Liver (tissue), 6 donors: ENCODE results near the gene RNF133. TPM values are rescaled to one million over a fixed set of nuclear protein-coding genes. Genes with fewer than 3 reads are reported as not detected.

ENCODE experiments used
- EGR1 ChIP-seq, 2 donors: IDR thresholded peaks; 2 replicates each; pipeline ENCODE4 v1.6.1; 2016 to 2018; ENCODE audit warnings: antibody characterized with exemption in 2 of 2, low read depth in 2 of 2
- GABPA ChIP-seq, 2 donors: IDR thresholded peaks in 1 of 2; conservative IDR thresholded peaks in 1 of 2; 2 replicates each; pipeline ENCODE4 v1.6.1; 2016; ENCODE audit warnings: antibody characterized with exemption in 2 of 2, mild to moderate bottlenecking in 1 of 2, moderate library complexity in 1 of 2
- RAD21 ChIP-seq, 2 donors: IDR thresholded peaks; 2 replicates each; pipeline ENCODE4 v1.6.1; 2016; ENCODE audit warnings: antibody characterized with exemption in 2 of 2, mild to moderate bottlenecking in 2 of 2
- YY1 ChIP-seq: IDR thresholded peaks from 2 replicates; pipeline ENCODE4 v1.6.1; 2016; ENCODE audit warnings: antibody characterized with exemption, mild to moderate bottlenecking
- polyA plus RNA-seq, 2 donors: library from polyadenylated mRNA; stranded (reverse) in 1 of 2; unstranded in 1 of 2; fragments of 200-250 nt in 1 of 2; fragments of >200 nt in 1 of 2; fragmentation: Nextera tagmentation in 1 of 2; extraction: Ambion mirVana in 1 of 2; gene quantifications; one replicate each; pipeline versions ENCODE4 v1.2.1 to v1.2.3, GENCODE V29; 2013 to 2015
- small RNA-seq: library from RNA; depleted of rRNA; stranded (forward); fragments of <200 nt; gene quantifications from one replicate; pipeline ENCODE3, GENCODE V24; 2014
- total RNA-seq, 2 donors: library from RNA; depleted of rRNA; stranded (reverse); fragments of >200 nt; gene quantifications; one replicate each; pipeline ENCODE4 v1.2.3, GENCODE V29; 2014
- TF ChIP-seq, protein P1 (sequence below): IDR thresholded peaks from 2 replicates; pipeline ENCODE4 v1.6.1; 2016; ENCODE audit warnings: antibody characterized with exemption
- TF ChIP-seq, protein P2 (sequence below): IDR thresholded peaks from 2 replicates; pipeline ENCODE4 v1.6.1; 2016; ENCODE audit warnings: antibody characterized with exemption
- donor health status: healthy.
- donor health status: healthy.
- donor health status: healthy.

RNF133 gene
- total and polyA plus RNA-seq, 4 donors = 0.14 to 2.8 TPM; not detected in 2

DNA sequence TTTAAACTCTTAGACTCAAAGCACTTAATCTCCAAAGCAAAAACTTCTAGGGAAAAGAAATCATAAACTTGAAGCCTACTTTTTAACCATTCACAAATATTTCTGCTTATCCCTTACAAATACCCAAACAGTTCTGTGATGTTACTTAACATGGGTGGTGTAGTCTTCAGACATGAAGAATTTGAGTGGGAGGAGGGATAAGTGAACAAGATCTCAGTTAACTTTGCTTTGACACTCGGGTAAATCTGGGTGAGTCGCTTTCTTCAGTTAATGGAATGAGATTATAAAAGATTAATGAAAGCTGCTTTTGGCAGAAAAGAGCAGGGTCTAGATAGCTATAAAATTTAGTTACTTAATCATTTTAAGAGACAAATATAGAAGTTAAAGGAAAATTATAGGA is 47.5 kb downstream of the RNF133 start (continued):
- TF ChIP-seq, protein P1, sequence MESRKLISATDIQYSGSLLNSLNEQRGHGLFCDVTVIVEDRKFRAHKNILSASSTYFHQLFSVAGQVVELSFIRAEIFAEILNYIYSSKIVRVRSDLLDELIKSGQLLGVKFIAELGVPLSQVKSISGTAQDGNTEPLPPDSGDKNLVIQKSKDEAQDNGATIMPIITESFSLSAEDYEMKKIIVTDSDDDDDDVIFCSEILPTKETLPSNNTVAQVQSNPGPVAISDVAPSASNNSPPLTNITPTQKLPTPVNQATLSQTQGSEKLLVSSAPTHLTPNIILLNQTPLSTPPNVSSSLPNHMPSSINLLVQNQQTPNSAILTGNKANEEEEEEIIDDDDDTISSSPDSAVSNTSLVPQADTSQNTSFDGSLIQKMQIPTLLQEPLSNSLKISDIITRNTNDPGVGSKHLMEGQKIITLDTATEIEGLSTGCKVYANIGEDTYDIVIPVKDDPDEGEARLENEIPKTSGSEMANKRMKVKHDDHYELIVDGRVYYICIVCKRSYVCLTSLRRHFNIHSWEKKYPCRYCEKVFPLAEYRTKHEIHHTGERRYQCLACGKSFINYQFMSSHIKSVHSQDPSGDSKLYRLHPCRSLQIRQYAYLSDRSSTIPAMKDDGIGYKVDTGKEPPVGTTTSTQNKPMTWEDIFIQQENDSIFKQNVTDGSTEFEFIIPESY = no peak
- TF ChIP-seq EGR1 (IDR thresholded peaks at IDR 0.05; ENCODE audit: low read depth in 2 of 2) (no peak), YY1 (no peak), RAD21 (IDR thresholded peaks at IDR 0.05) (no peak), GABPA (IDR thresholded peaks at IDR 0.05 in 1 of 2, conservative IDR thresholded peaks at IDR 0.05 in 1 of 2) (no peak)
- TF ChIP-seq, protein P2, sequence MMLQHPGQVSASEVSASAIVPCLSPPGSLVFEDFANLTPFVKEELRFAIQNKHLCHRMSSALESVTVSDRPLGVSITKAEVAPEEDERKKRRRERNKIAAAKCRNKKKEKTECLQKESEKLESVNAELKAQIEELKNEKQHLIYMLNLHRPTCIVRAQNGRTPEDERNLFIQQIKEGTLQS = no peak

Small RNAs within 50 kb of the gene (small RNA-seq; reads per million reads assigned to genes)
- not detected for gene AC006463.1

Other genes with a start within 250 kb of the RNF133 start
- gene RNF148, start 3.8 kb upstream of the RNF133 start, total RNA-seq = 1 to 10 TPM in 1 of 2 donors, under 1 TPM in 1; 0.09 to 3.5 TPM
- under 1 TPM in 1 of 2 donors, not detected in 1; 0.09 TPM for gene RNF148, start 3.8 kb upstream of the RNF133 start, polyA plus RNA-seq
- 10 to 100 TPM in 1 of 2 donors, 1 to 10 TPM in 1; 9.5 to 41.1 TPM for gene CADPS2, start 187.3 kb upstream of the RNF133 start, total RNA-seq
- gene CADPS2, start 187.3 kb upstream of the RNF133 start, polyA plus RNA-seq = 10 to 100 TPM in 1 of 2 donors, 1 to 10 TPM in 1; 5.6 to 12.4 TPM